NAMALWA (cell line): ENCODE results near the gene C16orf95.
A peak's percentile ranks its signal among the peaks of the same experiment; 100 is the strongest.
"Not testable (repeated sequence)": the region's sequence is repeated elsewhere in the genome, so short reads cannot be mapped to it uniquely, and the experiment has no call there.

ENCODE experiments used
- DNase-seq: peaks from one replicate; pipeline ENCODE4 v3.0.0-alpha.2; 2015; ENCODE audit warnings: low spot score

C16orf95 gene

GRCh38 chr16:87346517-87347060 lies 29.4 kb upstream of the C16orf95 start:
- DNase-seq, result no peak

DNA sequence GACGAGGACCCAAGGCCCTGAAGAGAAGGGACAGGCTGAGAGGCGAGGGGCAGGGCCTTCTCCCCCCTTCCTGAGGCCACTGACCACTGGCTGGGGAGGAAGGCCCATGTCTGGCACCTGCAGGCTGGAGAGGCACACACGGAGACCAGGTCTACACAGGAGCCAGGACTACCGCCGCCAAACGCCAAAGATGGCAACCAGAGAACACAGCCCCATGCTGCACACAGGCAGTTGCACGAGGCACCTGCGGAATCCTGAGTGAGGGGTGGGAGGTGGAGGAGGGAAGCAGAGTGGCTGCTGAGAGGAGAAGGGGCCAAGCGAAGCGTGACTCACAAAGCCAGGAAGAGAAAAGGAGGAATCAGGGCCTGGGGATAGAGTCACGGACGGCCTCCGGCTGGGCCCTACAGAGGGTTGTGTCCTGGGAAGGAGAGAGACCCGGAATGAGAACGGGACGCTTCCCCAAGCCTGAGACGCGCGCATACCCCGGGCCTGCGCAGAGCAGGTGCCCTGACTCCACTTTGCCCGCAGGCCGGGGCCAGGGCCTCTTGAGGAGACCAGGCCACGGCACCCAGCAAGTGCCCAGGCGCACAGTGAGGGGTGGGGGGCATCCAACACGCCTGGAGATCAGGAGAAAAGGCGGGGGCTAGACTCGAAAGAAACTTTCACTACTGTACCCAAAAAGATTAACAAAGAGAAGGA lies 28.7 kb upstream of the C16orf95 start:
- DNase-seq, result no peak

DNA sequence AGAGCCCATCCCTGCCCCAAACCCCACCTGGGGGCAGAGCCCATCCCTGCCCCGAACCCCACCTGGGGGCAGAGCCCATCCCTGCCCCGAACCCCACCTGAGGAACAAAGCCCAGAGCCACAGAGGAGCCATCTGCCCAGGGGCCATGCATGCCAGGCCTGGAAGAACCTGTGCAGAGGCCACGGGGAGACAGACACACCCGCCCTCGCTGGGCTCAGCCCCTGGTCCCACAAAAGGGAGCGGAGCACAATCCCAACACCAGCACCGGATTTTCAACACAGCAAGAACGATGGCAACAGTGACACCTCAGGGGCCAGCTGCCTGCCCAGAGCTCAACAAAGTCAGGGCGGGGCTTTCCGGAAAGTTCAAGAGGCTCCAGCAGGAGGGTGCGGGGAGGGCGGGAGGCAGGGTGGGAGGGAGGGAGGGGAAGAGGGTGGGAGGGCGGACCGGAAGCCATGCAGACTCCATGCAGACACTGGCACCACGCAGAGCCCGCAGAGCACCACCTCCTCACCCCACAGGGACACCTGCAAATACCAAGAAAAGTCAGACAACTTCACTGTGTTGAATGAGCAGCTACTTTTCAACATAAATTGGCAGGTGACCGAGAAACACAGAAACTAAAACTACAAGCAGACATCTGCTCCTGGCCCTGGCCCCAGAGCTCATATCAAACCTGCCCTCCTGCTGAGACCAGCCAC lies 27.9 kb upstream of the C16orf95 start:
- no peak for DNase-seq

DNA sequence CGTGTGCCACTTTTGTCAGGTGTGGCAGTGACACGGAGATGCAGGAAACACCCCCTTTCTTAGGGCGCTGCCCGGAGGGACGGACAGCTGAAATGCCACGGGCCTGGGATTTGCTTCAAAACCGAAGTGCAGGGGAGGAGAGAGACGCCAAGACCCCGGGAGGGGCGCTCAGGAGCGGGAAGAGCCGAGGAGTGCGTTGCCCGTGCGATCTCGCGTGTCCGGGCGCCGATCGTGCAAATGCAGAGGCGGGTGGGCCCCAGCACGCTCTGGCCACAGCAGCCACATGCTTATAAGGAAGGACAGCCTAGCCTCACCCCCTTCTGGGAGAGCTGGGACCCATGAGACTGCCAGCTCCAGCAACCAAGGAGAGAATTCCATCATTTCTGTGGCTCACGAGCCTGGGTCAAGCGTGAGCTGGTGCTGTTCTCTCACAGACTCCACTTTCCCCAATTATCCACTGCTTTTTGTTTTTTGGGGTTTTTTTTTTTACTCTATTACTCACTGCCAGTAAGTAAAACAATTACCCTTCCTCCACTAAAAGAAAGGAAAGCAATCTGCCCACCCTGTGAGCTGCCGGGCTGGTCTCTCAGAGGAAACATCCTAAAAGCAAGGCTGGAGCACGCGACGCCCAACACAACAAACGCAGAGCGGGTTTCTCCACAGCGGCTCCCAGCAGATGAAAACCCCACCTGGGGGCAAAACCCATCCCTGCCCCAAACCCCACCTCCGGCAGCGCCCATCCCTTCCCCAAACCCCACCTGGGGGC lies 27.2 kb upstream of the C16orf95 start:
- no peak for DNase-seq

DNA sequence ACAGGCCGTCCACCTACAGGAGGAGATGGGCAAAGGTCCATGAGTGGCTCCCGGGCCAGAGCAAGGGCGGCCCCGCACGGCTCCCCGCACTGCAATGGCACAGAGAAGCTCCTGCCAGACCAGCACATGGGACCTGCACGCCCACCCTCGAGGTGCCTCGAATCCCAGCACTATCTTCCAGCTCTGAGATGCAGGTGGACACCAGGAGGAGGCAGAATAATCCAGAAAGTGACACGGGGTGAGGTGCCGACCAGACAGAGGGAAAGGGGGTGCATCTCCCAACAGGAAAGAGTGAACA lies 26.5 kb upstream of the C16orf95 start:
- DNase-seq, result no peak

DNA sequence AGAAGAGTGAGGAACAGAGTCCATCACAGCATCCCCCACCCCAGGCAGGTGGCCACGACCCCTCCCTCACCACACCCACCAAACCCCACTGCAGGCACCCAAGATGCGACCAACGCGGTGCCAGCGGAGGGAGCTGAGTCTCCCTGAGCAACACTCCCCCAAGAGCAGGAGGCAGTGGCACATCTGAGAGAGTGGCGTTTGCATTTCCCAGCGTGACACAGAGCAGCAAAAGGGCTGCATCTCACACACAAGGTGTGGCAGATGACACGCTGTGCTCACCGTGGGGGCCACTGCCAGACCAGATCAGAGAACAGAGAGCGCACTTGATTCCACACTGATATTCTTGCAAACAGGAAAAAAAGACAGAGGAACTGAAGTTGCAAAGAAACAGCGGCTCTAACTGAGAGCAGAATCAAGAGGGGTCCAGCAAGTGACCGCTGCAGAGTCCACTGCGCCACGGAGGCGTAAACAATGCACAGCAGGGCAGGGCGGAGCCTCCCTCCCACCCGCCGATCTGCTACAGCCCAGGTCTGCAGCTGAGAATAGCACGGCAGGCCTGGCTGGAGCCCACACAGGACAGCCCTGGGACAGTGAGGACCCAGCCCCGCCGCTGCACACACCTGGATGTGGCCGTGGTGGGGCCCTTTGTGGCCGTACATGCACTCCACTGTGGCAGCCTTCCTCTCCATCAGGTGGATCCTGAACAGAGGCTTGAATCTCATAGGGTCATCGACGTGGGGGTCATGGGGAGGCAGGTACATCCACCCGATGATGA lies 26.0 kb upstream of the C16orf95 start:
- DNase-seq, result no peak

GRCh38 chr16:87342504-87342903 lies 25.3 kb upstream of the C16orf95 start:
- DNase-seq, result no peak

DNA sequence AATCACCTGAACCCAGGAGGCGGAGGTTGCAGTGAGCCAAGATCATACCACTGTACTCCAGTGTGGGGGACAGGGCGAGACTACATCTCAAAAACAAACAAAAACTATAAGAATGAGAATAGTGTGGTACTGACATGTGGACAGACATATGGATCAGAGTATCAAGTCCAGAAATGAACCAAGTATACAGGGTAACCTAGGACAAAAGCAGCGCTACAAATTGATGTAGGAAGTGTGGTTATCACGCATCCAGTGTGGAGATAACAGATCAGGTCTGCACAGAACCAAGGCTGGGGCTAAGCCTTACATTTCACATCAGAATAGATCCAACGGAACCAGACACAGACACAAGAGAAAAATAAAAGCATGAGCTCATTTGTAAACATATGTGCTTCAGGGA lies 23.0 kb upstream of the C16orf95 start:
- DNase-seq, result no peak

DNA sequence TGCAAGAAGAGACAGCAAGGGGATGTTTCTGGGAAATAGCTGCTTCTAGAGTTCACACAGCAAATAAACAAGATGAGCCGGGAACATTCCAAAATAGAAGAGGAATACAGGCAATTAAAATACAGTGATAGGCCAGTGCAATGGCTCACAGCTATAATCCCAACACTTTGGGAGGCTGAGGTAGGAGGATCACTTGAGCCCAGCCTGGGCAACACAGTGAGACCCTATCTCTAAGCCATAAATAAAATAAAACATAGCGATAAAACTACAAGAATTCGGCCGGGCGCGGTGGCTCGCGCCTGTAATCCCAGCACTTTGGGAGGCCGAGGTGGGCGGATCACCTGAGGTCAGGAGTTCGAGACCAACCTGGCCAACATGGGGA lies 22.5 kb upstream of the C16orf95 start:
- DNase-seq, result not testable (repeated sequence)

DNA sequence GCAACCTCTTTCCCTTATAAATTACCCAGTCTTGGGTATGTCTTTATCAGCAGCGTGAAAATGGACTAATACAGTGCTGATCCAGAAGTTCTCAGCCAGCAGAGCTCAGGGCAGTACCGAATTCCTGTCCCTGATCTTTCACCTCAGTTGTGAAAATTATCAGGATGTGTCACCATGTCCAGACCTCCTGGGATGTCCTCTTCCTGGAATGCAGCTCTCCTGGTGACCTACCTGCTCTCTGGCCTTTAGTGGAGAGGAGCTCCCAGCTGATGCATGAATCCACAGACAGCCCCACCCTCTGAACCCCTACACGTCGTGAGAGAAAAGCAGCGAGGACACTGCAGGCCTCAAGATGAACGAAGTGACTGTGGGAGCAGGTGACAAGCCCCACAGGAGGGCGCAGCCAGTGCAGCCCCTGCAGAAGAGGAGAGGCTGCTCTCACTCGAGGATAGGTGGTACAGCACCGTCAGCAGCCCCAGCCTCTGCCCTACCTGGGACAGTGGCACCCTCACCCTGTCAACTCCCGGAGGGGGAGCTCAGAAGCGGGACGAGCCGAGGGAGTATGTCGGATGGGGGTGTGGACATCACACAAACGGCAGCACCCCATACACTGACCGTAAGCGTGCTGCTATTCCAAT lies 22.0 kb upstream of the C16orf95 start:
- no peak for DNase-seq

DNA sequence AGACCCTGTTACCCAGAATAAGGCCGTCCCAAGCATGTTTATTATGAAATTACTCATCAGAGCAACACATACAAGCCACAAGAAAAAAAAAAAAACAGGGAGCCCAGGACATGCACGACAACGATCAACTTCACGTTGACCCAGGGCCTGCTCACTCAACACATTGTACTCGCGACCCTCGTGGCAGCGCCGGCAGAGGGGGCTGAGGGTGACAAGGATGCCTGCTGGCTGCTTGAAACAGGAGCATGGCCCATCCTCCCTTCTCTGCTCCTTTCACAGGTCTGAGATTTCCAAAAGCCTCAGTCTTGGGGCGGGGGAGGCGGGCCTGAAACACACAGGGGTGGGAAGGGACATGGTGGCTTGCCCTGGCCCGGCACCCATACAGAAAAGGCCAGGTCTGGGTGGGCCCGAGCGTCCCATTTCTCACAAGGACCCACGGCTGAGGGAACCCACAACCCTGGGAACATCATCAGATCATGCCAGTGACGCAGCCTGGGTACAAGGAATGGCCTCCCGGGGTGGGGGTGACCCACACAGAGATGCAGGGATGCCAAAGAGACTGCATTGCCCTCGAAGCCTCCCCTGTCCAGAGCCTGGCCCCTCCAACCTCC lies 21.1 kb upstream of the C16orf95 start:
- DNase-seq, result no peak

DNA sequence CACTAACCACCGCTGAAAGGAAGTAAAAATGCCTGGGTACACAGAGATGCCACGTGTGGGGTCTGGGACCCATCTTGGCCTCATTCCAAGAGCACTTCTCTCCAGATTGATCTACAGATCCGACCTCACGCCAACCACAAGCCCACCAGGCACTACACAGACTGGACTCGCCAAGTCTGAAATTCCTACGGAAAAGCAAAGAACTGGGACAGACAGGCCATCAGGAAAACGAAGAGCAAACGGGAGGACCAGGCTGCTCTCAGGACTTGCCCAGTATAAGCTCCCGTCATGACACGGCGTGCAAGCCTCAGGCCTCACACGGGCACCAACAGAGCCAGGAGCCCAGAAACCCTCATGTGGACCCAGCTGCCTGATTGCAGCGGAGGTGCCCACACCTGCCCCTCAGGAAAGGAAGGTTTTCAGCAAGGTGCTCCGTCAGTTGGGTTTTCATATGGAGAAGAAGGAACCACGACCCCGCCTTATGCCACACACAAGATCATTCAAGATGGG lies 20.1 kb upstream of the C16orf95 start:
- peak; percentile 10 for DNase-seq

- no peak for DNase-seq
Measured at GRCh38 chr16:87336434-87337240, 19.4 kb upstream of the C16orf95 start.

GRCh38 chr16:87335625-87336433 lies 18.6 kb upstream of the C16orf95 start:
- DNase-seq, result no peak

DNA sequence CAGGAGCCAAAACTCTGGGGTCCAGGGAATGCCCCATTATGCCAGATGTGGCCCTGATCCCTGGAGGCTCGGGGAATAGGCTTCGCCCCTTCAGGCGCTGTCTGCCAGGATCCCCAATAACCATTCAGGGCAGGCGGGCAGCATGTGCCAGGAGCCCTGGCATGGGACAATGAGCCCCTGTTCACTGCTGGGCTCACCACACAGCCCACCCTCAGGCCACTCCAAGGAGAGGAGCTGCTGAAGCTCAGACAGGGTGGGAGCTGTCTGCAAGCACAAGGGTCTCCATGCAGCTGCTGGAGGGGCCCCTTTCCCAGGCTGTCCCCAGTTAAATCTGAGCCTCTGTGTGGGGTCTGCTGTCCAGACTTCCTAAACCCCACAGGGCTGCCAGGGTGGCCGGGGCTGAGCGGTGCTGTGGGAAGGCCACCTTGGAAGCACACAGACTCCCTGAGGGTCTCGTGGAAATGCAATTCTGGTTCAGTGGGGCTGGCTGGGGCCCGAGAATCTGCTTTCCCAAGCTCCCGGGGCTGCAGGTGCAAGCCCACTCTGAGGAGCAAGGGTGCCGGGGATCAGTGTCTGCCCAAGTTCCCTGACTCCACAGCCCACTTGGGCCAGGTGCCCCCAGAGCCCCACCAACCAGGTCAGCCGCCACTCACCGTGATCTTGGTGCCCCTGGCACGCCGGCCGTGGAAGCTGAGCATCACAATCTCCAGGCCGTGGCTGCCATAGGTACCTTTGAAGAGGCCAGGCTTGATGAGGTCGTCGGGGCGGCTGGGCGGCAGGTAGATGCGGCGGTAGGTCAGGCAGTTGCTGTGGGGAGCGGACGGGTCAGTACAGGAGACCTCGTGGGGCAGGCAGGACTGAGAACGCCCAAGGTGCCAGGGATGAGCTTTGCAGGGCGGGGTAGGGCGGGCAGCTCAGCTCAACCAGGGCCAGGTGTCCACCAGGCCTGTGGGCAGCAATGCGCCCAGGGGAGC lies 17.7 kb upstream of the C16orf95 start:
- no peak for DNase-seq

- no peak for DNase-seq
Measured at GRCh38 chr16:87333581-87334331, 16.6 kb upstream of the C16orf95 start.

- DNase-seq, result no peak
Measured at GRCh38 chr16:87333101-87333500, 15.9 kb upstream of the C16orf95 start.
